Measurements from ENCODE around the gene UTS2R. TPM values are rescaled to one million over a fixed set of nuclear protein-coding genes. Genes with fewer than 3 reads are reported as not detected.
"Not testable (repeated sequence)": the region's sequence is repeated elsewhere in the genome, so short reads cannot be mapped to it uniquely, and the experiment has no call there.

Gene UTS2R
- total RNA-seq, 1 experiment from 2014 or later, result not detected

GRCh38 chr17:82350182-82351030, 21.2 kb upstream of the UTS2R start:
- in situ Hi-C loops (cut with HindIII; ENCODE audit: low sequenced_read_pairs), result no loop called here
- no peak for DNase-seq (ENCODE audit: low spot score)

DNA sequence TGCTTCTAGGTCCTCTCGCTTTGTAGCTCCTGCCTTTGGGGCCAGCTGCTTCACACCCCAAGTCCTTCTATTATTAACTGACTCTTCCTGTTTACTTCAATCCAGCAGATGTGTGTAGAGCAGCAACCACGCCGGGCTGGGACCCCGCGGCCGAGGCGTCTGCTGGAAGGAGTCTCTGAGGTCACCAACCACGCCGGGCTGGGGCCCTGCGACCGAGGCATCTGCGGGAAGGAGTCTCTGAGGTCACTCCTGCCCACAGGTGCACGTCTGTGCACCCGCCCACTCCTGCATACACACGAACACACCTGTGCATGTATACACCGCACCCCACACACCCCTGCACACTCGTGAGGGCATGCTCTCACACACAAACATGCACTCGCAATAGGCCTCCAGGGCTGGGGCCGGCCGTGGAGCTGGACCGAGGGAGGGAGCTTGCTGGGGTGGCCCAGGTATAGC, 20.3 kb upstream of the UTS2R start:
- no peak for DNase-seq (ENCODE audit: low spot score)
- in situ Hi-C loops (cut with HindIII; ENCODE audit: low sequenced_read_pairs), result no loop called here

- in situ Hi-C loops (cut with HindIII; ENCODE audit: low sequenced_read_pairs), result no loop called here
- peak; percentile 92 for DNase-seq (ENCODE audit: low spot score)
Observed at GRCh38 chr17:82351713-82352488, 19.7 kb upstream of the UTS2R start.

- no peak for DNase-seq (ENCODE audit: low spot score)
- in situ Hi-C loops (cut with HindIII; ENCODE audit: low sequenced_read_pairs), result no loop called here
Observed at GRCh38 chr17:82353484-82353883, 18.1 kb upstream of the UTS2R start.

DNA sequence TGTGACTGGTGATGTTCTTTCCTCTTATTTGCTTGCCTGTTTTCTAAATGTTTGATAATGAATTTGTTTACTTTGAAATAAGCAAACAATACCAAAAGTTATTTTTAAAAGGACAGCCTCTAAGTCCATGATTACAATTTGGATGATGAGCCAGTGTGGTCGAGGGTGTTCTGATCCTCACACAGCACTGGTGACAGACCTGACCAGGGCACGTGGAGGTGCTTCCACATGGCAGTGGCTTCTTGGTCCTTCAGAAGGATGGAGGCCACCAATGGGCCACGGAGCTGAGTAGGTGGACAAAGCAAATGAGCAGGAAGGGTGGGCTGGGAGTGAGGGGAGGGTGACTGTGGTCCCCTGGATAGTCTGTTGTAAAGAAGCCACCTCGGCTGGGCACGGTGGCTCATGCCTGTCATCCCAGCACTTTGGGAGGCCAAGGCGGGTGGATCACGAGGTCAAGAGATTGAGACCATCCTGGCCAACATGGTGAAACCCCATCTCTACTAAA, 16.7 kb upstream of the UTS2R start:
- no peak for DNase-seq (ENCODE audit: low spot score)
- in situ Hi-C loops (cut with HindIII; ENCODE audit: low sequenced_read_pairs), result no loop called here

DNA sequence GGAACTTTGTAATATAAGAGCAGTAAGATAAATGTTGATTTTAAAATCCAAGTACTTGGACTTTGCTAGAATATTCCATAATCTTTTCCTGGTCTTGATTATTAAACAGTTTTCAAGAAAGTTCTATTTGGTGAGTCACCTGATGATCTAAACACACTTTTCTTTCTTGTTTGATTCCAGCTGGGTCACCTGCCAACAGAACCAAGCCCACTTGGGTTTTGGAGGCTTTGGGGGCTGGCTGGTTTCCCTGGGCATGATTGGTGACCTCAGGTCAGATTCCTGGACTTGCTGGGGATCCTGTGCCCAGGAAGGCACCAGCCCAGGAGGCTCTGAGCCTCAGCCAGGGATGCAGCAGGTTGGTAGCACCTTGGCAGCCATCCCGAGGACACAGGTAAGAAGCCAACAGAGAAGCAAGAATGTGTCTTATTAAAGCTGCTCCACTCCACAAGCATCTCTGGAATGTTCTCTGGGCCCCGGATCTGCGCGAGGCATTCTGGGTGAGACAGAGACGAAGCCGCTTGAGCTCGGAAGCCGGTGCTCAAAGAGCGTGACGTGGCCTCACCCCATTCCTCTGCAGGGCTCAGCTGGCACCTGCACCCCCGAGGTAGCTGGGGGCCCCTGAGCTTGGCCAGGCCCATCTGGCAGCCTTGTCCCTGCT, 15.7 kb upstream of the UTS2R start:
- no peak for DNase-seq (ENCODE audit: low spot score)
- in situ Hi-C loops (cut with HindIII; ENCODE audit: low sequenced_read_pairs), result no loop called here

DNA sequence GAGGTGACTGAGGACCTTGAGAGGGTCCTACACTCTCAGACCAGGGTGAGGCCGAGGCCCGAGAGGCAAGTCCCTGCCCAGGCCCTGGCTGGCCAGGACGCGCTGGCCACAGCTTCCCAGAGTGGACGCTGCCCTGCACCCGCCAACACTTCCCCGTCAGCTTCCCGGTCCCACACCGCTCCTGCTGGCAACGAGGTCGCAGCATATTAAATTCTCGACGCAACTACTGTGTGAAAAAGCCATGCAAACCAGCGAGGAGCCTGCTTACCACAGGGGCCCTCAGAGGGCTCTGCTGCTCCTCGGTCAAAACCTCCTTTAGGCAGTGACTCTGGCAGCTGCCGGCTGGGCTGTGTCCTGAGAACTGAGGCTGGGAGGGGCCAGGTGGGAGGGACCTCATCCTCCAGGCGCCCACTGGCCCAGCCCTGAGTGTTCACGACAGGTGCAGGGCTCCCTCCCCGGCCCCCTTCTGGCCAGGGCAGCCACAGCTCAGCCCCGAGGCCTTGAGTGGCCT, 14.7 kb upstream of the UTS2R start:
- in situ Hi-C loops (cut with HindIII; ENCODE audit: low sequenced_read_pairs), result no loop called here
- no peak for DNase-seq (ENCODE audit: low spot score)

DNA sequence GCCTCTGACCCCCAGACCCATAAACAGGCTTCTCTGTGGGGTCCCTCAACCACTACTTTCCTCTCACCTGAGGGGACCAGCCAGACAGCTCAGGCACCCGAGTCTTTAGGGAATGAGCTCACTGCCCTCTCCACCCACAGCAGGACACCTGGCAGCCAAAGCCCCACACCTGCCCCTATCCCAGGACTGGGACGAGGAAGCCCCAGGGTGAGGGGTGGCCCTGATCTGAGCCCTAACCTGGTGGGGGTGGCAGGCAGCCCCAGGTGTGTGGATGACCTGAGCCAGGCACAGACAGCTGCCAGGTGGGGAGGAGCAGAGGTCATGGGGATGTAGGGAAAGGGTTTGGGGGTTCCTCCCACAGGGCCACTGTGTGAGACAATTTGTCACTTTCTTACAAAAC, 14.2 kb upstream of the UTS2R start:
- DNase-seq (ENCODE audit: low spot score), result no peak
- in situ Hi-C loops (cut with HindIII; ENCODE audit: low sequenced_read_pairs), result no loop called here

GRCh38 chr17:82358465-82359350, 12.9 kb upstream of the UTS2R start, which contains the start of gene TEX19:
Gene TEX19 (plus strand): TSS chr17:82359247. CDS start chr17:82362151, 2,904 bp downstream.
- no peak for DNase-seq (ENCODE audit: low spot score)
- in situ Hi-C loops (cut with HindIII; ENCODE audit: low sequenced_read_pairs), result no loop called here

- DNase-seq (ENCODE audit: low spot score), result not testable (repeated sequence)
- in situ Hi-C loops (cut with HindIII; ENCODE audit: low sequenced_read_pairs), result loop anchor here (5.0 kb wide), 1 partner anchor 58 kb away; the partner anchor contains the start of genes HEXD and OGFOD3
Observed at GRCh38 chr17:82359451-82360074, 12.0 kb upstream of the UTS2R start.

DNA sequence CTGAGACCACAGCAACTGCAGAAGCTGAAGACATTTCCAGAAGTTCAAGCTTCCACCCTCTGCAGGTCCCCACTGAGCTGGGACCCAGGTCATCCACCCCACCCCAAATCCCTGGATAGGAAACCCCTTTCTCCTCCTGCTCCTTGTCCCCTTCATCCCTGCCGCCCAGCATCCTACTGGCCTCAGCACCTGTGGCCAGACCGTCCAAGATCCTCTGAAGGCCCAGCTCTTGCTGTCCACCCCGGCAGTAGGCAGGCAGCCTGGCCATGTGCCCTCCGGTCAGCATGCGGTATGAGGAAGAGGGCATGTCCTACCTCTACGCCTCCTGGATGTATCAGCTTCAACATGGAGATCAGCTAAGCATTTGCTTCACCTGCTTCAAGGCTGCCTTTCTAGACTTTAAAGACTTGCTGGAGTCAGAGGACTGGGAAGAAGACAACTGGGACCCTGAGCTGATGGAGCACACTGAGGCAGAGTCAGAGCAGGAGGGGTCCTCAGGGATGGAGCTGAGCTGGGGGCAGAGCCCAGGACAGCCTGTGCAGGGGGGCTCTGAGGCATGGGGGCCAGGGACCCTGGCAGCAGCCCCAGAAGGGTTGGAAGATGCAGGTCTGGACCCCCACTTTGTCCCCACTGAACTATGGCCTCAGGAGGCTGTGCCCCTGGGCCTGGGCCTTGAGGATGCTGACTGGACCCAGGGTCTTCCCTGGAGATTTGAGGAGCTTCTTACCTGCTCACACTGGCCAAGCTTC, 9.5 kb upstream of the UTS2R start:
- DNase-seq (ENCODE audit: low spot score), result no peak
- in situ Hi-C loops (cut with HindIII; ENCODE audit: low sequenced_read_pairs), result loop anchor here (5.0 kb wide), 1 partner anchor 55 kb away; the partner anchor contains the start of genes HEXD and OGFOD3

GRCh38 chr17:82365606-82366295, 5.8 kb upstream of the UTS2R start:
- in situ Hi-C loops (cut with HindIII; ENCODE audit: low sequenced_read_pairs), result no loop called here
- DNase-seq (ENCODE audit: low spot score), result no peak

DNA sequence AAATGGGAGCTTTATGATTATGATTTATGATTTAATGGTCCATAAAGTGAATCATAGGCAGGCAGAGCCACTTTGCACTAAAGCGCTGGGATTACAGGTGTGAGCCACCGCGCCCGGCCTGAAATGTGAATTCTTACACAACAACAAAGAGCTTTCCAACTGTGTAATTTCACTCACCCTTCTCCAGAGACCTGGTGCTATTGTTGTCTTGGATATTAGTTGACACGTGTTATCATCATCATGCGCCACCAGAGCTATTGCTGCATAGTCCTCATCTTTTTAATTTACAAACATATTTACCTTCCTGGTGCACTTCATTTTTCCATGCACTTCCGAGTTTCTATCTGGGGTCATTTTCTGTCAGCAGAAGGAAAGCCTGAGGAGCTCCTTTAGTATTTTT, 4.8 kb upstream of the UTS2R start:
- in situ Hi-C loops (cut with HindIII; ENCODE audit: low sequenced_read_pairs), result no loop called here
- DNase-seq (ENCODE audit: low spot score), result no peak

GRCh38 chr17:82367724-82368524, 3.6 kb upstream of the UTS2R start:
- in situ Hi-C loops (cut with HindIII; ENCODE audit: low sequenced_read_pairs), result no loop called here
- DNase-seq (ENCODE audit: low spot score), result peak; percentile 65

GRCh38 chr17:82369211-82369610, 2.4 kb upstream of the UTS2R start:
- no peak for DNase-seq (ENCODE audit: low spot score)
- in situ Hi-C loops (cut with HindIII; ENCODE audit: low sequenced_read_pairs), result no loop called here

All from G401 (cell line).